MM.1S (cell line): ENCODE results near the gene LGMN.

Source experiments
- EZH2 ChIP-seq: fragments of 300-600 bp; sonication (generic); optimal IDR thresholded peaks from 2 replicates; pipeline ENCODE3; 2017; ENCODE audit warnings: low read depth, mild to moderate bottlenecking, antibody characterized with exemption, low read length, mixed read lengths
- EZH2phosphoT487 ChIP-seq: fragments of 300-600 bp; sonication (generic); IDR thresholded peaks from 2 replicates; pipeline ENCODE4 v1.6.1; 2018; ENCODE audit warnings: antibody characterized with exemption, low read length
- TF ChIP-seq, protein P1 (sequence below): fragments of 300-600 bp; sonication (generic); IDR thresholded peaks from 2 replicates; pipeline ENCODE4 v1.5.1; 2016; ENCODE audit warnings: antibody characterized with exemption, low read length, mixed read lengths

DNA sequence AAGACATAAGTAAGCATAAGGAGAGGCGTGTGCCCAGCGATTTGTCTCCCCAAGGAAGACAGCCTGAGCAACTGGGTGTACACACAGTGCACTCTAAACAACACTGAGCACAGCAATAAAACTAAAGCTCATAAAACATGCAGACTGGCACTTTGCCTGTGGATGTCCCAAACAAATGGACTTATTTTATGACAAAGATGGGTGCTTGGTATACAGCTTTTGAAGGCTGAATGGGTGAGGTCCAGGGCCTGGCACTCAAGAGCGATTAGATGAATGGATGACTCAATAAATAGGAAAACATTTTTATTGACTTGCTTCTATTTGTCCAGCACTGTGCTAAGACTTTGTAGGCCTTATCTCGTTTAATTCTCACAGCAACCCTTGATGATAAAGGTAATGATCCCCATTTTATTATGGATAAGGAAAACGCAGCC lies 28.5 kb downstream of the LGMN start:
- TF ChIP-seq EZH2 (no peak), EZH2phosphoT487 (no peak)
- TF ChIP-seq, protein P1, sequence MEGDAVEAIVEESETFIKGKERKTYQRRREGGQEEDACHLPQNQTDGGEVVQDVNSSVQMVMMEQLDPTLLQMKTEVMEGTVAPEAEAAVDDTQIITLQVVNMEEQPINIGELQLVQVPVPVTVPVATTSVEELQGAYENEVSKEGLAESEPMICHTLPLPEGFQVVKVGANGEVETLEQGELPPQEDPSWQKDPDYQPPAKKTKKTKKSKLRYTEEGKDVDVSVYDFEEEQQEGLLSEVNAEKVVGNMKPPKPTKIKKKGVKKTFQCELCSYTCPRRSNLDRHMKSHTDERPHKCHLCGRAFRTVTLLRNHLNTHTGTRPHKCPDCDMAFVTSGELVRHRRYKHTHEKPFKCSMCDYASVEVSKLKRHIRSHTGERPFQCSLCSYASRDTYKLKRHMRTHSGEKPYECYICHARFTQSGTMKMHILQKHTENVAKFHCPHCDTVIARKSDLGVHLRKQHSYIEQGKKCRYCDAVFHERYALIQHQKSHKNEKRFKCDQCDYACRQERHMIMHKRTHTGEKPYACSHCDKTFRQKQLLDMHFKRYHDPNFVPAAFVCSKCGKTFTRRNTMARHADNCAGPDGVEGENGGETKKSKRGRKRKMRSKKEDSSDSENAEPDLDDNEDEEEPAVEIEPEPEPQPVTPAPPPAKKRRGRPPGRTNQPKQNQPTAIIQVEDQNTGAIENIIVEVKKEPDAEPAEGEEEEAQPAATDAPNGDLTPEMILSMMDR = no peak
